A549 (cell line): ENCODE results near the gene MLPH.

Experiments used
- CEBPB ChIP-seq, 2 experiments: fragments of >200 bp in 1 of 2; sonication (Bioruptor Twin) in 1 of 2; formaldehyde crosslinking in 1 of 2; IDR thresholded peaks; 2 replicates each; pipeline ENCODE4 v1.6.1; 2012 to 2016
- CTCF ChIP-seq: fragments of >200 bp; sonication (Bioruptor Twin); formaldehyde crosslinking; IDR thresholded peaks from 3 replicates; pipeline ENCODE4 v1.5.1; 2016
- EHF ChIP-seq: fragments of 250-450 bp; sonication (Bioruptor Pico); IDR thresholded peaks from 2 replicates; pipeline ENCODE4 v1.5.0; 2020; ENCODE audit warnings: mild to moderate bottlenecking
- ESRRA ChIP-seq: fragments of 150-350 bp; IDR thresholded peaks from 2 replicates; pipeline ENCODE4 v1.6.1; 2014; ENCODE audit warnings: mild to moderate bottlenecking, low read length, borderline replicate concordance
- HOXA7 ChIP-seq: fragments of 250-450 bp; sonication (Bioruptor Pico); IDR thresholded peaks from 2 replicates; pipeline ENCODE4 v1.5.0; 2020; ENCODE audit warnings: mild to moderate bottlenecking, moderate library complexity
- POLR2A ChIP-seq: IDR thresholded peaks from 2 replicates; pipeline ENCODE4 v1.6.1; 2012; ENCODE audit warnings: mild to moderate bottlenecking, low read length
- RCOR1 ChIP-seq: fragments of 150-350 bp; IDR thresholded peaks from 2 replicates; pipeline ENCODE4 v1.6.1; 2014; ENCODE audit warnings: antibody characterized with exemption, low read length, low read depth
- ZFP36 ChIP-seq: fragments of 450-650 bp; IDR thresholded peaks from 2 replicates; pipeline ENCODE4 v1.6.1; 2014; ENCODE audit warnings: borderline replicate concordance; ENCODE audit not compliant: partially characterized antibody
- TF ChIP-seq, protein P1 (sequence below): fragments of 200-600 bp; sonication (generic); IDR thresholded peaks from 2 replicates; pipeline ENCODE4 v1.6.1; 2016; ENCODE audit warnings: antibody characterized with exemption, mild to moderate bottlenecking, moderate library complexity

- no peak for TF ChIP-seq EHF (CRISPR knock-in tag)
- TF ChIP-seq CTCF: no peak
- TF ChIP-seq, protein P1, sequence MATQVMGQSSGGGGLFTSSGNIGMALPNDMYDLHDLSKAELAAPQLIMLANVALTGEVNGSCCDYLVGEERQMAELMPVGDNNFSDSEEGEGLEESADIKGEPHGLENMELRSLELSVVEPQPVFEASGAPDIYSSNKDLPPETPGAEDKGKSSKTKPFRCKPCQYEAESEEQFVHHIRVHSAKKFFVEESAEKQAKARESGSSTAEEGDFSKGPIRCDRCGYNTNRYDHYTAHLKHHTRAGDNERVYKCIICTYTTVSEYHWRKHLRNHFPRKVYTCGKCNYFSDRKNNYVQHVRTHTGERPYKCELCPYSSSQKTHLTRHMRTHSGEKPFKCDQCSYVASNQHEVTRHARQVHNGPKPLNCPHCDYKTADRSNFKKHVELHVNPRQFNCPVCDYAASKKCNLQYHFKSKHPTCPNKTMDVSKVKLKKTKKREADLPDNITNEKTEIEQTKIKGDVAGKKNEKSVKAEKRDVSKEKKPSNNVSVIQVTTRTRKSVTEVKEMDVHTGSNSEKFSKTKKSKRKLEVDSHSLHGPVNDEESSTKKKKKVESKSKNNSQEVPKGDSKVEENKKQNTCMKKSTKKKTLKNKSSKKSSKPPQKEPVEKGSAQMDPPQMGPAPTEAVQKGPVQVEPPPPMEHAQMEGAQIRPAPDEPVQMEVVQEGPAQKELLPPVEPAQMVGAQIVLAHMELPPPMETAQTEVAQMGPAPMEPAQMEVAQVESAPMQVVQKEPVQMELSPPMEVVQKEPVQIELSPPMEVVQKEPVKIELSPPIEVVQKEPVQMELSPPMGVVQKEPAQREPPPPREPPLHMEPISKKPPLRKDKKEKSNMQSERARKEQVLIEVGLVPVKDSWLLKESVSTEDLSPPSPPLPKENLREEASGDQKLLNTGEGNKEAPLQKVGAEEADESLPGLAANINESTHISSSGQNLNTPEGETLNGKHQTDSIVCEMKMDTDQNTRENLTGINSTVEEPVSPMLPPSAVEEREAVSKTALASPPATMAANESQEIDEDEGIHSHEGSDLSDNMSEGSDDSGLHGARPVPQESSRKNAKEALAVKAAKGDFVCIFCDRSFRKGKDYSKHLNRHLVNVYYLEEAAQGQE: no peak
- TF ChIP-seq CEBPB (IDR thresholded peaks at IDR 0.05): no peak
- TF ChIP-seq ESRRA: no peak
- no peak for TF ChIP-seq POLR2A
- TF ChIP-seq ZFP36: no peak
- no peak for TF ChIP-seq HOXA7 (CRISPR knock-in tag)
- no peak for TF ChIP-seq RCOR1
These were observed 9.4 kb downstream of the MLPH start for GRCh38 chr2:237496428-237496827.
